Fibroblast of the conjunctiva (primary cell): Measurements from ENCODE around the gene SSTR5.
"Not testable (repeated sequence)": the region's sequence is repeated elsewhere in the genome, so short reads cannot be mapped to it uniquely, and the experiment has no call there.

Experiments used
- DNase-seq: peaks from one replicate; pipeline ENCODE4 v3.0.0-alpha.2; 2010; ENCODE audit warnings: low read depth

Gene SSTR5

DNA sequence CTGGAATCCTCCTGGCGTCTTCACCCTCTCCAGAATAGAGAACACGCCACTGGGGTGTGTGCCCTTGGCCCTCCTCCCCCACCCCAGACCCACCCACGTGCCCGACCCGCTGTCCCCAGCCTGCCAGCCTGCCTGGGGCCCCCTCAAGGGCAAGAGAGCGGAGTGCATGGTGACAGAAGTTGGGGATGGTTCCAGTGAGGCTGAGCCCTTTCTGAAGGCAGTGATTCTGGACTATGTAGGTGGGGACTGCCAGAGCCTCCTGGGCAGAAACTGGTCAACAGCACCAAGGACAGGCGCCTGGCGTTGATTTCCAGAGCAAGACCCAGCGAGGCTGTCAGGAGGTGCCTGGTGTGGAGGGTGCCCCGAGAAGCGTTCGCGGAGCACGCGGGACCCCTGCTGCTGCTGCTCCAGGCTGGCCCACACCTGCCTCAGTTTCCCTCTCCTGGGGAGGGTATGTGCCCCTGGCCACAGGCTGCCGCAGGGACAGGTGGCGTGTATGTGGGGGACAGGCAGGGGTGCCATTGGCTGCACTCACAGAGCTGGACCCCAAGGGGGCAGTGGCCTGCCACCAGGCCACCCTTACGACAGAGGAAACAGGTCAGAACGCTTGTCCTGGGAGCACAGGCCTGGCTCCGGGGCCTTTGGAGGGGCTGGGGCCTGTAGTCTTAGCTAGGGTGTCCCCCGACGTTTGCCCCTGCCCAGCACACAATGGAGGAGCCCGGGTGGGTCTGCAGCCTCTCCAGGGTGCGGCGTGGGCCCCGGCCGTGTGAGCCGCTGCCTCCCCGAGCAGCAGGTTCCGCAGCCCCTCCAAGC, 1.2 kb downstream of the SSTR5 start:
- no peak for DNase-seq

DNA sequence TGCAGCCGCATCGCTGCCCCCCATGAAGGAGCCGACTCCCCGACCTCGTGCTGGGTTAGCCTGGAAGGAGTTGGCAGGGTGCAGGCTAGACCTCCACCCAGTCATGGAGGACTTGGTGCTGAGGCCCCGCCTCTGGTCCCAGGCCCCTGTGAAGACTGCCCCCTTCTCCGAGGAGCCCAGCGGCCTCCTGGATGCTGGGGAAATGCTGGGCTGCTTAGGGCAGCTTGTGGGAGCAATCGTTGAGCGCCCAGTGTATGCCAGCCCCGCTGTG, 1.8 kb downstream of the SSTR5 start:
- no peak for DNase-seq

DNA sequence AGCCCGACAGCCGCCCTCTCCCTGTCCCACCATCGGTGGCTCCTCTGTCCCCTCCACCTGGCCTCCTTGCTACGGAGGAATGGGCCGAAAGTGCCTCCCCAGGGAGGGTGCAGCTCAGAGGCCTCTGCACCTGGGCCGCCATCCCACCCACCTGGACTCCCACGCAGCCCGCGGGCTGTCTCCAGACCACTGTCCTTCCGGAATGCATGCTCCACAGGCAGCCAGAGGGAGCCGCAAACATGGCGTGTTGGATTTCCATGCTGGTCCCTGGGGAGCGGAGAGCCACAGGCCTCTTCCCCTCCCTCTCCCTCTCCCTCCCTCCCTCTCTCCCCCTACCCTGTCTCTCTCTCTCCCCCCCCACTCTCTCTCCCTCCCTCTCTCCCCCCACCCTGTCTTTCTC, 3.0 kb downstream of the SSTR5 start:
- no peak for DNase-seq

DNA sequence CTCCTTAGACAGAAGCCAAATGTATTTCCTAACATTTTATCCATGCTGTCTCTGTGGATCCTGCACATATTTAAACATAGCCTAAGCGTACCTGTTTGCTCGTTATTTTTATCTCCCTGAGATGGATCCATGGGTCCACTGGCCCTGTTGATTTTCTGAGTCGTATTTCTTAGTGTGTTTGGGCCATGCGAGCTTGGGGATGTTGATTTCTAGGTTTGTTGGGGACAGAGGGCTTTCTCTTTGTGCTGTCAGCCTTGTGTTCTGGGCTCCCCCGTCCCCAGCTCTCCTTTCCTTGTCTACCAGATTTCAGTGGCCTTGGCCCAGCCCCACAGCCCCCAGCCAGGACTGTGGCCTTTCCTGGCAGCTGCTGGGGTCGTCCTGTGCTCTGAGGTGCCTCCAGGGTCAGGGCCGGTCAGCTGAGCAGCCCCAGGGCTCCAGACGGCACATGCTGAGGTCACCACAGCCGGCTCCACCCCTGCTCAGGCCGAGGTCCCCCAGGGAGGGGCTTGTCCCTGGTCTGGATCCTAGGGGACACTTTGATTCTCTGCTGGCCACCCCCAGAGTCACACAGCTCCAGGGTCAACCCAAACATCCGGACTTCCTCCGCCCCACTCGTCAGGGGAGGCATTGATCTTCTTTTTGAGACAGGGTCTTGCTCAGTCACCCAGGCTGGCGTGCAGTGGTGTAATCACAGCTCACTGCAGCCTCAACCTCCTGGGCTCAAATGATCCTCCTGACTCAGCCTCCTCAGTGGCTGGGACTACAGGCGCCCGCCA, 4.4 kb downstream of the SSTR5 start:
- no peak for DNase-seq

DNA sequence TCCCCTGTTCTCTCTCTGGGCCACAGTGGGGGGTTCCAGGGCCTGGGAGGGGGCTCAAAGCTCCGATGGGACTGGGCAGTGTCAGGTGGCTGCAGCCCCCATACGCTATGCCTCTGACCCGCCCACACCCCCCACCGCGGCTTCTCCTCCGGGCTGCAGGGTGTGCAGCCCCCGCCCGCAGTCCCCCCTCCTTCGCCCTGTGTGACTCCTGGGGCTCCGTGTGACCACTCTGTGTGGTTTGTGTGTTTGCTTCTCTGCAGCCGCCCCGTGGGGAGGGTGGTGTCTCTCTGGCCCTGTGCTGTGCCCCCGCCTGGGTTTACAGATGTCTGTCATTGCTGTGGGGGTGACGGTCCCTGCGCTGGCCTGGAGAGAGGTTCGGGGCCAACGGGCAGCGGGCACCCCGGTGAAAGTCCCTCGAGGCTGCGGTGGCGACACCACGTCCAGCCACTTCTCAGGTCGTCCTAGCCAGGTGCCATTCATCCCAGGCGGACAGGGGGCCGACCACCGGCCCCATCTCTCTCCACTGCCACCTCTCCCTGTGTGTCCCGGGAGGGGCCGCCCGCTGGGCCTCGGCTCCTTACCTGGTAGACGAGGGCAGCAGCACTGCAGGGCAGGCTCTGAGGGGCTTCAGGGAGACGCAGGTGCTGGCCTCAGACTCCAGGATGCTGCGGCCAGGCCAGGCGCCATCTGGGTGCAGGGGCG, 5.5 kb downstream of the SSTR5 start:
- no peak for DNase-seq

DNA sequence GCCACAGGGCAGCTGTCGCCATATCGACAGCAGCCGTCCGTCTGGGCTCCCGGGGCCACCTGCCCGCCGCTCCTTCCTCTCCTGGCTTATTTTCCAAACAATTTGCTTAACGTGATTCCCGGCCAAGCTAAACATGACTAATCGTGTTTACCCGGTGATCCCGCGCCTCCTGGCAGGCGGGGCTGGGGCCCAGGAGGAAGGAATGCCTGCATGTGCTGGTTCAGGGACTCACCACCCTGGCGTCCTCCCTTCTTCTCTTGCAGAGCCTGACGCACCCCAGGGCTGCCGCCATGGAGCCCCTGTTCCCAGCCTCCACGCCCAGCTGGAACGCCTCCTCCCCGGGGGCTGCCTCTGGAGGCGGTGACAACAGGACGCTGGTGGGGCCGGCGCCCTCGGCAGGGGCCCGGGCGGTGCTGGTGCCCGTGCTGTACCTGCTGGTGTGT, 6.1 kb downstream of the SSTR5 start:
- DNase-seq = no peak

DNA sequence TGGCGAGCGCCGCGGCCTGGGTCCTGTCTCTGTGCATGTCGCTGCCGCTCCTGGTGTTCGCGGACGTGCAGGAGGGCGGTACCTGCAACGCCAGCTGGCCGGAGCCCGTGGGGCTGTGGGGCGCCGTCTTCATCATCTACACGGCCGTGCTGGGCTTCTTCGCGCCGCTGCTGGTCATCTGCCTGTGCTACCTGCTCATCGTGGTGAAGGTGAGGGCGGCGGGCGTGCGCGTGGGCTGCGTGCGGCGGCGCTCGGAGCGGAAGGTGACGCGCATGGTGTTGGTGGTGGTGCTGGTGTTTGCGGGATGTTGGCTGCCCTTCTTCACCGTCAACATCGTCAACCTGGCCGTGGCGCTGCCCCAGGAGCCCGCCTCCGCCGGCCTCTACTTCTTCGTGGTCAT, 6.8 kb downstream of the SSTR5 start:
- no peak for DNase-seq

DNA sequence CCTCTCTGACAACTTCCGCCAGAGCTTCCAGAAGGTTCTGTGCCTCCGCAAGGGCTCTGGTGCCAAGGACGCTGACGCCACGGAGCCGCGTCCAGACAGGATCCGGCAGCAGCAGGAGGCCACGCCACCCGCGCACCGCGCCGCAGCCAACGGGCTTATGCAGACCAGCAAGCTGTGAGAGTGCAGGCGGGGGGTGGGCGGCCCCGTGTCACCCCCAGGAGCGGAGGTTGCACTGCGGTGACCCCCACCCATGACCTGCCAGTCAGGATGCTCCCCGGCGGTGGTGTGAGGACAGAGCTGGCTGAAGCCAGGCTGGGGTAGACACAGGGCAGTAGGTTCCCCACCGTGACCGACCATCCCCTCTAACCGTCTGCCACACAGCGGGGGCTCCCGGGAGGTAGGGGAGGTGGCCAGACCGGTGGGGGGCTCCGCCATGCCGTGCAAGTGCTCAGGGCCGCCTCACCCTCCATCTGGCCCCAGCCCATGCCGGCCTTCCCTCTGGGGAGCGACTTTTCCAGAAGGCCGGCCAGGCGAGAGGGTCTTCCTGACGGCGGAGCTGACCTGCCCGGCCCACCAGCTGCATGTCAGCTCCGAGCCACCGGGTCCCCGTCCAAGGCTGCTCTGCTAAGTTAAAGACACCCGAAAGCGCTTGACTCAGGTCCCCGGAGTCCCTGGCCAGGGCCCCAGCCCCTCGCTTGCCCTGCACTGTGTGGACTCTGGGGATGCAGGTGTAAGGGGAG, 7.4 kb downstream of the SSTR5 start:
- DNase-seq = no peak

DNA sequence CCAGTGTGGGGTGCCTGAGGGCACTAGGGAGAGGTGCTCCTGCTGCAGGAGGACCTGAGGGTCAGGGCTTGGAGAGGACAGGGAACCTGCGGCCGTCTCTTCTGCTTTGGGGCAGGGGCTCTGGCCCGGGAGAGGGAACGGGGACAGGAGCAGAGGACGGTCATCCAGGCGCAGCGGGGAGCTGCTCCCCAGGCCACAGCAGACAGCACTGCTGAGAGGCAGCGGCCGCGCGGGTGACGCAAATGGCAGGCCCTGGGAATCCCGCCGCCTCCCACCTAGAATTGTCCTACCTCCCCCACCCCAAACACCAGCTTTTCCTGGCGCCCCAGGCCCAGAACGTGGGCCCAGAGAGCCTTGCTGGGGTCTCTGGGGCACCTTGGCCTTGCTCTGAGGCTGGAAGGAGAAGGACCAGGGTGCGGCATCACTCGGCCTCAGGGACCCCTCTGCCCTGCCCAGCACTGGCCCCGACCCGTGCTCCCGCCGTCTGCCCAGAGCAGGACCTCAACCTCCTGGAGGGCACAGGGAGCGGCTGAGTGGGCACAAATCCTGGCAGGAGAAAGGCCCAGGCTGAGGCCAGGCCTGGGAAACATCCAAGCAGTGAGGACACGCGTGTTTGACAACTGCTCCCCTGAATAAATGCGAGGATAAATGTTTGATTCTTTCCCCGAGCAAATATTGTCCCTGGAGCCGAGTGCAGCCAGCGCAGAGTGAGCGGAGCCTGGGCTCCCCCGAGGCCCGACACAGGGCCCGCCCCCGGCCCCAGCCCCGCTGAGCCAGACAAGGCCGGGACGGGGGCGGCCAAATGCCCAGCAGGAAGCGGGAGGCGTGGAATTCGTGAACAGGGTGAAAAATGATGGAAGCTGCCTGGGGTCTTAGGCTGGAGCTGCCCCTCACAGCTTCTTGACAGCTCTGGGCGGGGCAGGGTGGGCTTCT, 8.5 kb downstream of the SSTR5 start:
- no peak for DNase-seq

DNA sequence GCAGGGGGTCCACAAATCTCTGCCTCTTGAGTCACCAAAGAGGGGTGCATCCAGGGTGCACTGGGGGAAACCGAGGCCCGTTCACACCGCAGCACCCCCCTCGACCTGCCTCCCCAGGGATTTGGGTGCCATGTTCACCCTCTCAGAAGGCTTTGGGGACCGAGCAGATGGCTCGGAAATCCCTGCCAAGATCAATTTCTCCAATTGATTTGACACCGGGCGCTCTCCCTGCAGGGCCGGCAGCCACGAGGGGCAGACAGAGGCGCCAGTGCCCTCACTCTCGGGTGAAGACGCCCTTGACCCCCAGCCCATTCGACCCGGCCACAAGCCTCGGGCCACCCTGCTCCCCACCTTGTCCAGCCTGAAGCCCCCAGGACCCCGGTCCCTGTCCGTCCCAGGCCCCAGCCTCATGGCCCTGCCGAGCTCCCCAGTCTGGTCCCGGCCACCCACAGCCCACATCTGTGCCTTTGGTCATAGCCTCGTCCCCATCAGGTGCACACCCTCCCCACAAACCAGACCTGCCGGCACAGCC, 9.3 kb downstream of the SSTR5 start:
- no peak for DNase-seq

DNA sequence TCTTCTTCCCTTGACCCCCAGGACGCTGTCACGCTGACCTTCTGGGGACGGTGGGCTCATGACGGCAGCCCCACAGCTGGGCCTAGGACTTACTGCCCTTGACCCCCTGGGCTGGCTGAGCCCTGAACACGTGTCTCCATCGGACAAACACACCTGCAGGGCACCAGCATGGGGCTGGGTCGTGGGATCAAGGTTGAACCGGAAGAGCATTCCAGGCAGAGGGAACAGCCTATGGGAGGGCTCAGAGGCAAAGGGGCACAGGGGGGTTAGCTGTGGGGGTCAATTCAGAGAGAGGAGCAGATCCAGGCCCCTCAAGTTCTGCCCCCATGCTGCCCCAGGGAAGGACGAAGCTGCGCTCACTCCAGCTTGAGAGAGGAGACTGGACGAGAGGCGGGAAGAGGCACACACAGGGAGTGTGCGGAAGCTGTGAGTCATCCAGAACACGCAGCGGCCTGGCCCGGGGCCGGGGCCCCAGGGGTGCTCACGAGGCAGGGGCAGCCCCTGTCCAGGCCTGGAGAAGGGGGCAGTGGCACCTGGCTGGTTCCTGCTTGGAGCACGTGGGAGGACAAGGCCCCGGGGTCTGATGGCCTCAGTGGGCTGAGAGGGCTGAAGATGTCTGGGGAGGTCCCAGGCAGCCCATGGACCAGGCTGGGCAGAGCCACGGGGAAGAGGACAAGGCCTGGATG, 9.9 kb downstream of the SSTR5 start:
- no peak for DNase-seq

DNA sequence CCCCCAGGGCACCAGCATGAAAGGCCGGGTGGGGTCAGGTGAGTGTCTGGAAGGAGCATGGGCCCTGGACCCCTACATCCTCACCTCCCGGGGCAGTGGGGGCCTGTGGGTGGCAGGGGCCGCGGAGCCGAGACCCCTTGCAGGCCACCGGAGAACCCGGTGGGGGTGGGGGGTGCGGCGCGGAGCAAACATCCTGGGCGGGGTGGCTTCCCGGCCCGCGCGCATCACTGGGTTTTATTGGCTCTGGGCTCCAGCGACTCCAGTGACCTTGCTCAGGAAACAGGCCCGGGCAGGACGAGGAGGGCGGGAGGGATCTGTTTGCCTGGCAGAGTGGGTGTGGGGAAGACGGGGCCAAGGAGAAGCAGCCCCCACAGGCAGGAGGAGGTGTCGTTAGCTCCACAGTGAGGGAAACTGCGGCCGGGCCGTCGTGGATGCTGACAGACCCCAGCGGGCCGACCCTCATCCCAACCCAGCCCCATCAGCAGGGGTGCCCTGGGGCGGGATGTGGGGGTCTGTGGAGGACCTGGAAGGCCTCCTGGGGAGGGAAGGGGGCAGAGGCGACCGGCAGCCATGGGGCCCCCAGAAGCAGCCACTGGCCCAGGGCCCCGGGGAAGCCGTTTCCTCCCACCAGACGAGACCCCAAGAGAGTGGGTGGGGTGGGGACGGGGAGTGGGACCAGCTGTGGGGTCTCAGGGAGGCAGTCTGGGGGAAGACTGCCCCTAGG, 10.6 kb downstream of the SSTR5 start:
- DNase-seq = no peak

DNA sequence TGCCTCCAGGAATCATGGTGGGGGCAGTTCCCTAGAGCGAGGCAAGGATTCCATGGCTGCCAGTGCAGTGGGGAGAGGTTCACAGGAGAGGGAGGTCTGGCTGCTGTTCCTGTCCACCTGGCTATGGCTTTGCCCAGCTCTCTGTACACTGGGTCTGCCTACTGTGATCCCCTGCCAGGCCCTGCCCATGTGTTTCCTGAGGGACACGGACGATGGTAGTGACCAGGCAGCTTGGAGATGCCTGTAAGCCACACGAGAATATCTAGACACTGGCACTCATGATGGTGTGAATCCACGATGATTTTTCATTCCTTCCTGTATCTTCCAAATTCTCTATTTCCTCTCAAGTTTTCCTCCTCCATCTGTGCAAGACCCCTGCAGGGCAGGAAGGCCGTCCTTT, 12.4 kb downstream of the SSTR5 start:
- no peak for DNase-seq

DNA sequence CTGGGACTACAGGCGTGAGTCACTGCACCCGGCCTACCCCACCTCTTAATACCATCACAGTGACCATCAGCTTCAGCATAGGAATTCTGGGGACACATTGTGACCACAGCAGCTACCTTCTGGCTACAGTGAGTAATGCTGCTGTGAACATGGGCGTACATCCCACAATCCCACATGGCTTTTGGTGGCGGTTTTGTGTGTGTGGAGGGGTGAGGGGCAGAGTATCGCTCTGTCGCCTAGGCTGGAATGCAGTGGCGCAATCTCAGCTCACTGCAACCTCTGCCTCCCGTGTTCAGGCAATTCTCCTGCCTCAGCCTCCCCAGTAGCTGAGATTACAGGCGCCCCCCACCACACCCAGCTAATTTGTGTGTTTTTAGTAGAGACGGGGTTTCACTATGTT, 13.9 kb downstream of the SSTR5 start:
- DNase-seq = not testable (repeated sequence)

DNA sequence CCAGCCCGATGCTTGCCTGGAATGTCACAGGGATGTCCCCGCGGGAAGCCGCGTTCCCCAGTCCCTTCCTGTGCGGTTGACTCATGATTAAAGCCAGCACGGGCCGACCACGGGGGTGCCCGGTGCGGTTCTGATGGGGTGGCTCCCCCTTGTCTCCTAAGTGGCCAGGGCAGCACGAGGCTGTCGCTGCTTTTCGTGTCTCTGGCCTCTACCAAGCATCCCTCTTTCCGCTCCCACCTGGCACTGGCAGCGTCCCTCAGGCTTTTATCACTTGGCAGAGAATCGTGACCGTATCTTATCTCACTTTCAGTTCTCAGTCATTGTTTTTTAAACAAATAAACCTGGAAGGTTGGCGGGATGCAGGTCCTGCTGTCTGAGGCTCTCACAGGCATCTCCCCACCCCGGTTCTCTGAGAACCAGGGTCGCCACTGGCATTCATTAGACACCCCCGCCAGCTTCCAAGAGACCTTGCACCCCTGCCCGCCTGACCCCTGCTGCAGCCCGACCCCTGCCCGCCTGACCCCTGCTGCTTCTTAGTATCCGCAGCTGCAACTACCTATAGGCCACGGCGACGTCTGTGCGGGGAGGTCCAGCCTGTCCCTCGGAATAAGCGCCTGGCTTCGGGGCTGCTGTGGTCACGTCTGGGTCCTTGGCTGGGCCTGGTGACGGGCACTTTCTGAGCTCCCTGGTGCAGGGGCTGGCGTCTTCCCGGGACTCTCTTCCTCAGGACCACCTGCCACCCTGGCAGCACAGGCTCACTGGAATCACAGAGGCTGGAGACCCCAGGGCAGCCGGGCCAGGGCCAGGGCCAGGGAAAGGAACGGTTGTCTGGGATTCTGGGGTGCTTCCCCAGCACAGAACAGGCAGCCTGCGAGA, 16.0 kb downstream of the SSTR5 start:
- DNase-seq = no peak

DNA sequence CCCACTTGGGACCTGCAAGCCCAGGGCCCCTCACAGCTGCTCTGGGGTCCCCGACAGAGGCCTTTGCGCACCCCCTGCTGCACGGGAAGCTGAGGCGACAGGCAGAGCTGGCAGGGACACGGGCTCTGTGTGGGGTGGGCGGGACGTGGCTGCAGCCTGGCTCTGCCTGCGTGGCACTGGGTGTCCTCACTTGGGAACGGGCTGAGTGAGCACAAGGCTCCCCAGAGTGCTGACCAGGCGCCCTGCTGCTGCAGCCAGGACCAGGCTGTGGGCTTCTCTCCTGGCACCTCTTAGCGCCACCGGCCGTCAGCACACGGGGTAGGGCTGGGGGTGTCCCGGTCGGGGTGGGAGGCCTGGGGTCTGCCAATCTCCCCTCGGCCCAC, 16.9 kb downstream of the SSTR5 start:
- DNase-seq = no peak

DNA sequence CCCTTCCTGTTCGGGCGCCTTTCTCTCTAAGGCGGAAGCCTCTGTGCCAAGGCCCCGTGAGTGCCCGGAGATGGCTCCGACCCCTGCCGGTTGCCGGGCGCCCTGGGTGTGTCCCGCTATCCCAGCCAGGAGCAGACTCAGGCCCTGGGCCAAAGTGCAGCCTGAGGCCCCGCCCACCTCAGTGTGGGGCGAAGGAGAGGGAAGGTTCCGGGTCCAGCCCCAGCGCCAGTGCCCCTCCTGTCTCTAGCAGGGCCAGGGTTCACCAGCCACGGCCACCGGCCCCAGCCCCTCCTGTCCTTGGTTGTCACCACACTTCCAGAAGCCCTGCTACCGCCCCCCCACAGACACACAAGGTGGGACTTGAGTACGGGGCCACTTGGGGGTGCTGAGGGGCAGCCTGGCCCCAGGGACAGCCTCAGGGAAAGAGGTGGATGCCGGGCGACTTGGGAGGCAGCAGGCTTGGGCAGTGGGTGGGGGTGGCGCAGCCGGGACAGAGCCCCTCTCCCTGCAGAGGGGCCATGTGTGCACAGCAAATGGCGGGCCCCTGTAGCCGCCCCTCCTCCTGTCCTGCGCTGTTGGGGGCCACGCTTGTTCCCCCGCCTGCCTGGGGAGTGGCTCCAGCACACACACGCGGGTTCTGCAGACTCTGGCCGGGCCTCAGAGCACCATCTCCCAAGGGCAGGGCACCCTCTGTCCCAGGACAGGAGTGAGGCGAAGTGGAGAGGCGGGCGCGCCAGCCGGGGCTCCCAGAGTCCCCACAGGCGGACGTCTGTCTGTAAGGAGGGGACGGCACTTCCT, 17.5 kb downstream of the SSTR5 start:
- DNase-seq = no peak
